NCI-H1417 treated with DMSO at 0.1 percent for 48 hours (cell line): ENCODE measurements around the gene EFNB2.

ENCODE experiments used
- DNase-seq: peaks from one replicate; lab custom pipeline; 2025; lab: John Stamatoyannopoulos, UW

The EFNB2 gene

GRCh38 chr13:106550570-106551135, 15.2 kb upstream of the EFNB2 start:
- no peak for DNase-seq

GRCh38 chr13:106548064-106548696, 12.7 kb upstream of the EFNB2 start:
- DNase-seq, result no peak

- DNase-seq, result no peak
Measured at GRCh38 chr13:106541826-106542225, 6.4 kb upstream of the EFNB2 start.

GRCh38 chr13:106540613-106541012, 5.2 kb upstream of the EFNB2 start:
- DNase-seq, result no peak

DNA sequence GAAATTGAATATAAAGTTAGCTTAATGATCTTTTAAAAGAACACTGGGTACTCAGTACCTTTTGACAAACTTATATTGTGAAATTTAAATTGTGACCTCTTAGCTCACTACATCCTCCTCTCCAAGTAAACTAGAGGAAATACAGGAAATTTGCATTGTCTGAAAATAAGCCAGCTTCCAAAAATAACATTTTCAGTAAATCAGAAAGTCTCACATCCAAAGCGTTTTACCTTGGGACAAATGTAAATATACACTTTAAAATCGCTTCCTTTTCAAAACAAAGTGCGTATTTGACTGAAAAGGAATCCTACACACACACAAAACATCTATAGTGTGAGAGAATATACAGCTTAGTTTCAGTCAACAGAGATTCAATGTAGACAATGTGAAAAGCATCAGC, 2.1 kb upstream of the EFNB2 start:
- DNase-seq, result no peak

DNA sequence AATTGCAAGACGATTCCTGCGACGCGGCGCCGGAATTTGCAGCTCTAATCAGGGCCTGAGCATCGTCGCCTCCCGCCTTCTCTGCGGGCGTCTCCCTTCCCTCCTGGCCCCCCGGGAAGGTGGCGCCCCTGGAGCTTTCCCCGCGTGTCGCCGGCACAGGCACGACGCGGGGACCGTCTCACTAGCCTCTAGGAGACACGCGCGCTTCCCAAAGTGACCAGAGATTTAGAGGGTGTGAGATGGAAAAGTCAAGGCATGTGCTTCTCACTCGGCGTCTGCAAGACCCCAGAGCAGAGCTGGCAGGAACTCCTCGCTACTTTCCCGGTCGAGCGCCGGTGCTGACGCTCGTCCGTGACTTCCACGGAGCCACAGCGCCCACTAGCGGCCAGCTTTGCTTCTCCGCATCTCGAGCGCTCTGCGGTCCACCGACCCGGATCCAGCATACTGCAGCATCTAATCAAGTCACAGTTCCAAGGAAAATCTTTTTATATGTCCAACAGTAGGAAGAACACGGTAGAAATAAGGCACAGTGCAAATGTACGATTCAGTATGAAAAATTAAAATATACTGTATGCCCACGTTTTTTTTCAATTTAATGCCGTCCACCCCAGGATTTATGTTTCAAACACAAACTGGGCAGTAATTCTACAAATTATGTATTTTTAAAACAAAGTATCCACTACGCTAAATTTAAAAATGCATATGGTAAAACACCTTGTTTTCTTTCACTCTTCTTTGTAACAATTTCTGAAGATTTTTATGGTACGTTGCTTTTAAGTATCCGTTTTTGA, 977 bp upstream of the EFNB2 start:
- peak; percentile 64 for DNase-seq

DNA sequence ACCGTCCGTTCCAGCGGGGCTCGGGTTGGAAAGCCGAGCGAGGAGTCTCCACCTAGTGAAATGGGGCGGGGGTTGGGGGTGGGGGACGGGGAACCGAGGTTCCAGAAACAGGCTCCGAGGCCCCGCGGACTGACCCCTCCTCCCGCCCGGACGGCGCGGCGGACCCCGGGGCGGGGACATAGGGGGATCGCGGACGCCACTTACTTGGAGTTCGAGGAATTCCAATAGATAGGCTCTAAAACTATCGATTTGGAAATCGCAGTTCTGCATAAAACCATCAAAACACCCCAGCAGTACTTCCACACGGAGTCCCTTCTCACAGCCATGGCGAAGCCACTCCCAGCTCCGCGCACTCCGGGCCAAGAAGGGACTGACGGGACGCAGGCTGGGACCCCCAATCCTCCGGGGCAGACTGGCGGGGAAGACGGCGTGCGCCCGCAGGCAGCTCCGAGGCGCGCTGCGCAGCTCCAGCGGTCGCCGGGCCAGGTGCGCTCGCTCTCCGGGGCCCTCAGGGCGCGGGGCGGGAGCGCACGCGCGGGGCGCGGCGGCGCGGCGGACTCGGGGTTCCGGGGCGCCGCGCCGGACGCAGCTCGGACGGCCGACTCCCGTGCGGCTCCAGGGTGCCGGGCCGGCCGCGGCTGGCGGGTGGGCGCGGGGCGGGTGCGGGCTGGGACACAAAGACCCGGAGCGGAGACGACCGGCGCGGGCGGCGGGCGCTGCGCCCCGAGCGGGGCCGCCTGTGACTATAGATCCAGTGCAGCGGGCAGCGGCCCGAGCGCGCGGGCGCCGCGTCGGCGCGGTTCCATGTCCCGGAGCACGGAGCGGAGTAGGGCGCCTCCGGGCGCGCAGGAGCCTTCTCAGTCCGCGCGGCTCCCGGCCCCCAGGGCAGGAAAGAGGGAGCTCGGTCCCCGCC, 567 bp downstream of the EFNB2 start:
- DNase-seq, result no peak

DNA sequence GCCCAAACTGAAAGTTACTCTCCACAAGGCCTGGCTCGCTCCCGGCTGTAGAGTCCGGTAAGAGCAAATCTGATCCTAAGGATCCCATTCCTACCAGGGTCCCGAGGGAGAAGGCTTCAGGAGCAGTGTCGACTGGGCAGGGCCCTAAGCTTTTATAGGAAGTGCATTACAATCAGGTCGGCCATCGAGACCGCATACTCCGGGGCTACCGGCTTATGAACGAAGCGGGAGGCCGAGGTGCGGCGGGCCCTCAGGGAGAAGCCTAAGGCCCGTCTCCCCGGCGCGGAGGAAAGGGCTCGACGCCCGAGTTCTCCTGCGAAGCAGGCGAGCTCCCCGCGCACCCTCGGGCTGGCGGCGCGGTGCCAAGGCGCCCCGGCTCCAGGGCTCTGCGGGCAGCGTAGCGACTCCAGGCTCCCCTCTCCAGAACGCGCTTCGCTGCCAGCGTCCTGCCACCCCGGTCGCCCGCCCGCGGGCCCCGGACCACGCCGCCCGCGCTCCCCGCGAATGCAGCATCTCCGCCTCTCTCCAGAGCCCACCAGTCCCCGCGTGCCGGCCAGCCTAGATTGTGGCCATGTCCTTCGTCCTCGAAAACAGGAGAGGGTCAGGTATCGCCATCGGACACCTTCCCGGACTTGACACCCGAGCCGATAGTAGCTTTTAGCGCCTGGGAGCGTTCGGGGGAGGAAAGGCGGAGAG, 1.4 kb downstream of the EFNB2 start:
- DNase-seq, result no peak

DNA sequence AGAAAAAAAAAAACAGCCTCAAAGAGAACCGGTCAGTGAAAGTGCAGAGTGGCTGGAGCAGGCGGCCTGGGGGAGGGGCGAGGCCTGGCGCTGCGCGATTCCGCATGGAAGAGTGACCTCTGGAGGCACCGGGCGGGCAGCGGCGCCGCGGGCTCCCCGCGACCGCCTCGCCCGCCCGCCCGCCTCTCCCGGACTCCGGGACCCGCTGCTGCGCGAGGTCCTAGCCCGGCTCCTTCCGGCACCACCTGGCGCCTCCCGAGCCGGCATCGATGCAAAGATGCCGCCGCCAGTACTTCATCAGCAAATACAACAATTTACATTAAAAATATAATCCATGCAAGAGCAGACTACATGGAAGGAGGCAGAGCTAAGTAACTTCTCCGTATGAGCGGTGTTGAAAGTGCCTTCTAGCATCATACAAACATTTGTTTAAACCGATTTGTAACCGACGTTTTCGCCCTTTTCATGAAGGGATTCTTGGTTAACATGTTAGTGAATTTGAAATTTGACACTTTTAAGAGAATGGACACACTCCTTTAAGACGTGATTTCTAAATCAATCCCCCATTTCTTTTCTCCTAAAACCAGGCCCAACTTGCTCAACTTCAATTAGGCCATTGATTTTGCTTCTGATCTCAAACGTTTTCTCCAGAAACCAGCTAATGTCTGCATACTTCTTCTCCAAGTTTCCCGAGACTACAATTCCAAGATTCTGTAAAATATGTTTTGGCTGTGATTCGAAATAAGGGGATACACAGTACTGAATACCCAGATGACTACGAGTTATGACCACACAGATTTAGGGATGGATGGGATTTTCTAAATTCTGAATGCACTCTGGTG, 2.1 kb downstream of the EFNB2 start:
- DNase-seq, result peak; percentile 60

- DNase-seq, result no peak
Measured at GRCh38 chr13:106532111-106532929, 3.1 kb downstream of the EFNB2 start.

GRCh38 chr13:106530980-106531481, 4.4 kb downstream of the EFNB2 start:
- DNase-seq, result no peak

DNA sequence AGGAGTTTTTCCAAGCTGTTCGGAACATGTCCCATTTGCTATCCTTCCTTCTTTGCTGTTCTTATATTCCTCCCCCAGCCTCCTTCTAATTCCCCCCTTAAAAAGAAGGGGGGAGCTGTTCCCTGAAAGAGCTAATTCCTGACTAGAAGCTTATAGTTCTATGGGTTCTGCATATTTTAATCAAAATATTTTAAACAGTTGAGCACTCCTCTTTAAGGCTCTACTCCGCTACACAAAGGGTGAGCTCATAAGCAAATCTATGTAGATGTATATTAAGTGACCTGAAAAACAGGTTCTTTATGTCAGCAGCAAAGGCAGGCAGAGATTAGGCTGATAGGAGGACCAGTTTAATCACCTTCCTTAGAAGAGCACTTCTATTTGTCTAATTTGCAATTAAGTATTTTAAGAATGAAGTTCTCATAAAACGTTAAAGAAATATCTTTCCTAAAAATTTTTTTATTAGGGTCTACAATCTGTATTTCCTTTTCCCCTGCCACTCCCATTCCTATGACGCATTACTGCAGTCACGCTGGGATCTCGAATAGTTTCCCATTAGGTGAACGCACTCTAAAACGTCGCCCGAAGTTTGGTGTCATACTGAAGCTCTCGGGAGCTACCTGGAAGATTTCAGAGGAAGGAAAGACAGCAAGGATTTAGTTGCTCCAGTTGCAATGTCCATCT, 5.2 kb downstream of the EFNB2 start:
- DNase-seq, result no peak

DNA sequence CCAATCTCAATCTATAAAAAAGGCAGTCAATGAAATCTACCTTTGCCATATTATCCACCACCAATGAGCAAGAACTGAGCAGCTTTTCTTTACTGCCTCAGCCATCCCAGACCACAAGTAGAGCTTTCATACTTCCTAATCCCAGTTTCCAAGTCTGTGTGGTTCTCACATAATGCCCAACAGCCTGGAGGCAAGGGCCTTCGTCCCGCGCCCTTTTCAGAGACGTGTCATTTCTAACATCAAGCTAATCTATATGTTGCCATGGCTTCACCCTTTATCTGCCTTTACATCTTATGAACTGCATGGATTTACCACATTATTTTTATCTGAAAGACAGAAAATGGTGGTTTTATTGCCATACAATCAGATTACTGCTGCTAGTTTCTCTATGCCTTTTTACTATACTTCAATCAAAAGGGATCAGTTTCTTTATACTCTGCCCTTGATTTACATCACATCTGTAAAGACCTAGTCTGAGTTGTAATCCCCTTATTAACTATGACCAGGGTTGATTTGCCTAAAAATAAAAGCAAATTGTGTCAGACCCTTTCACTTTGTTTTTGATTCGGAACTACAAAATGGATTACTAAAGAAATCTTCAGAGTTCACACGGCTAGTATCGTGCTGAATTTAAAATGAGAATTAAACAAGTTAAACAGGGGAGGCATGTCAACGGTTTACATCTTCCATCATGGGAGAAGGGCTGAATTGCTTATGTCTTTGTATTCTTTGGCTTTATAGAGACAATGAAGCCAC, 5.9 kb downstream of the EFNB2 start:
- no peak for DNase-seq

GRCh38 chr13:106528718-106529414, 6.6 kb downstream of the EFNB2 start:
- no peak for DNase-seq

GRCh38 chr13:106527826-106528225, 7.6 kb downstream of the EFNB2 start:
- DNase-seq, result peak; percentile 16

DNA sequence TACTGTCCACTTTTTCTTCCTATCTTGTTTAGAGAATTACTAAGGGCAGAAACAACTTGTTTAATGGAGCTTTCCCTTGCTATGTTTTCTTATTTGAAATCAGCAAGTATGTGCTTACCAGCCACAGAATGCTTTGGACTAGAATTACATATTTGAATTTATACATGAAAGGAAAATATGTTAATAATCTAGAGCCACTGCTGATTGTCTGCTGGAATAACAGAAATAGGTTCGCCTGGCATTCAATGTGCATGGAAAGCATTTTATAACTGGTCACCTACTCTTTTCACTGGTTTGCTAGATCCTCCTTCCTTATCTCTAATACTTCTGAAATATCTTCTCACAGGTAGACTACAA, 8.0 kb downstream of the EFNB2 start:
- no peak for DNase-seq

GRCh38 chr13:106526738-106527444, 8.6 kb downstream of the EFNB2 start:
- DNase-seq, result no peak
